B cell (primary cell): ENCODE data around the gene NTM. TPM values are rescaled to one million over a fixed set of nuclear protein-coding genes. Genes with fewer than 3 reads are reported as not detected.

ENCODE experiments used
- ATAC-seq: fragments of 200-7000 bp; cut with Tn5 transposase; one replicate; pipeline ENCODE4 v1.10.0; 2021; ENCODE audit warnings: low read depth, mild to moderate bottlenecking, moderate number of reproducible peaks, moderate library complexity
- CTCF ChIA-PET: fragments of 350-600 bp; sonication (Branson Sonifier 250); formaldehyde crosslinking; loops from one replicate; lab custom pipeline; 2021; ENCODE audit warnings: antibody characterized with exemption, inconsistent platforms; lab: Charles Lee
- POLR2A ChIA-PET: fragments of 350-600 bp; sonication (Branson Sonifier 250); formaldehyde crosslinking; loops from one replicate; lab custom pipeline; 2021; ENCODE audit warnings: antibody characterized with exemption; lab: Charles Lee
- DNase-seq: peaks from one replicate; pipeline ENCODE4 v3.0.0; 2013
- H2AFZ ChIP-seq: 2 replicates; pipeline ENCODE4 v1.6.1; 2012; ENCODE audit warnings: mild to moderate bottlenecking, low read depth, low read length; ENCODE audit not compliant: insufficient read depth, poor library complexity, severe bottlenecking
- H3K27ac ChIP-seq, 2 donors: 1 replicate in 1 of 2; 2 replicates in 1 of 2; pipeline ENCODE4 v1.5.1; 2012 to 2013; ENCODE audit warnings: low read length in 2 of 2, mild to moderate bottlenecking in 2 of 2, moderate library complexity in 1 of 2
- H3K27me3 ChIP-seq, 4 experiments: fragments of 200-600 bp in 1 of 4; sonication (generic) in 1 of 4; replicated peaks in 1 of 4; 1 replicate in 2 of 4; 2 replicates in 2 of 4; pipeline versions ENCODE4 v1.6.1 to v1.7.0; 2013 to 2016; ENCODE audit warnings: low read length in 3 of 4, mild to moderate bottlenecking in 2 of 4, mixed read lengths in 1 of 4, moderate library complexity in 1 of 4; ENCODE audit not compliant: insufficient read depth in 4 of 4, control insufficient read depth in 3 of 4; ENCODE audit errors: control extremely low read depth in 1 of 4
- H3K36me3 ChIP-seq, 2 experiments: replicated peaks in 1 of 2; 1 replicate in 1 of 2; 2 replicates in 1 of 2; pipeline versions ENCODE4 v1.6.1 to v1.7.1; 2013; ENCODE audit warnings: low read length in 1 of 2; ENCODE audit not compliant: insufficient read depth in 2 of 2, control insufficient read depth in 1 of 2; ENCODE audit errors: control extremely low read depth in 1 of 2, extremely low read depth in 1 of 2
- H3K4me1 ChIP-seq, 2 donors: fragments of 200-600 bp in 1 of 2; sonication (generic) in 1 of 2; 1 replicate in 1 of 2; 2 replicates in 1 of 2; pipeline versions ENCODE4 v1.5.1 to v1.6.1; 2013 to 2017; ENCODE audit warnings: low read length in 2 of 2; ENCODE audit not compliant: control insufficient read depth in 2 of 2, insufficient read depth in 2 of 2
- H3K4me2 ChIP-seq: replicated peaks from 2 replicates; pipeline ENCODE3; 2012; ENCODE audit warnings: mild to moderate bottlenecking, low read depth, low read length; ENCODE audit not compliant: poor library complexity, severe bottlenecking
- H3K4me3 ChIP-seq, 5 experiments: fragments of 200-600 bp in 1 of 5; sonication (generic) in 1 of 5; 1 replicate in 3 of 5; 2 replicates in 2 of 5; pipeline versions ENCODE4 v1.5.1 to v1.7.0; 2011 to 2016; ENCODE audit warnings: low read length in 4 of 5, mild to moderate bottlenecking in 4 of 5, low read depth in 2 of 5, control low read depth in 1 of 5, moderate library complexity in 1 of 5; ENCODE audit not compliant: insufficient read depth in 1 of 5; ENCODE audit errors: control extremely low read depth in 1 of 5, extremely low read depth in 1 of 5
- H3K79me2 ChIP-seq: fragments of 200-600 bp; sonication (generic); one replicate; pipeline ENCODE4 v1.6.0; 2016; ENCODE audit warnings: low read length; ENCODE audit not compliant: control insufficient read depth, insufficient read depth
- H3K9ac ChIP-seq: fragments of 200-600 bp; sonication (generic); 2 replicates; pipeline ENCODE4 v1.6.1; 2017; ENCODE audit warnings: mild to moderate bottlenecking, low read length, moderate library complexity
- H3K9me3 ChIP-seq, 3 donors: one replicate each; pipeline versions ENCODE4 v1.6.1 to v1.7.1; 2013; ENCODE audit warnings: low read length in 2 of 3; ENCODE audit not compliant: control insufficient read depth in 2 of 3, insufficient read depth in 1 of 3; ENCODE audit errors: control extremely low read depth in 1 of 3
- H4K20me1 ChIP-seq: 2 replicates; pipeline ENCODE4 v1.6.0; 2012; ENCODE audit warnings: mild to moderate bottlenecking, low read length; ENCODE audit not compliant: insufficient read depth, control insufficient read depth, poor library complexity, severe bottlenecking
- H3K27ac Mint-ChIP-seq: one replicate; pipeline ENCODE4 v1.8.0; 2021; ENCODE audit warnings: mixed read lengths
- H3K27me3 Mint-ChIP-seq: one replicate; pipeline ENCODE4 v1.8.0; 2021; ENCODE audit warnings: mixed read lengths
- H3K4me1 Mint-ChIP-seq: one replicate; pipeline ENCODE4 v1.8.0; 2021; ENCODE audit warnings: mixed read lengths
- H3K4me3 Mint-ChIP-seq: one replicate; pipeline ENCODE4 v1.8.0; 2021; ENCODE audit warnings: mixed read lengths
- H3K9me3 Mint-ChIP-seq: one replicate; pipeline ENCODE4 v1.8.0; 2022; ENCODE audit warnings: mixed read lengths; ENCODE audit not compliant: insufficient read depth
- CTCF ChIP-seq: fragments of 200-600 bp; IDR thresholded peaks from one replicate; pipeline ENCODE4 v1.8.0; 2022; ENCODE audit warnings: antibody characterized with exemption, mild to moderate bottlenecking
- EZH2 ChIP-seq: IDR thresholded peaks from 2 replicates; pipeline ENCODE4 v1.6.1; 2012; ENCODE audit warnings: borderline replicate concordance, low read depth, mild to moderate bottlenecking, moderate library complexity, low read length; ENCODE audit not compliant: insufficient read depth, poor library complexity, severe bottlenecking
- WGBS: methylation state at CpG from one replicate; pipeline ENCODE4 v1.1.5; 2013; ENCODE audit warnings: missing lambda C conversion rate; ENCODE audit not compliant: insufficient coverage; 5-methylcytosine and 5-hydroxymethylcytosine counted together
- intact Hi-C: fragments of 100-400 bp; cut with micrococcal nuclease; formaldehyde crosslinking; loops from one replicate; pipeline ENCODE4 v1.10.0; 2022
- polyA plus RNA-seq: library from polyadenylated mRNA; depleted of rRNA; stranded (reverse); fragments of >200 nt; gene quantifications from 2 replicates; pipeline ENCODE4 v1.2.3, GENCODE V29; 2012
- total RNA-seq, 2 donors: library from RNA; stranded (reverse); fragments of 120-200 nt in 1 of 2; gene quantifications; 1 replicate in 1 of 2; 2 replicates in 1 of 2; pipeline versions ENCODE4 v1.2.3 to v1.2.4, GENCODE V29; 2013 to 2022

Gene NTM
- total and polyA plus RNA-seq, 2 donors (not counting 1 experiment from before 2014, with no cell fraction given) = not detected

GRCh38 chr11:131770801-131771200 lies 400.4 kb downstream of the NTM start:
- Mint-ChIP-seq H3K27ac (no peak overlapping the region), H3K4me1 (no peaks in the 10 kb centered on the region), H3K27me3 (no peaks in the 10 kb centered on the region), H3K4me3 (no peak overlapping the region), H3K9me3 (no peaks in the 10 kb centered on the region)
- no peak for DNase-seq
- no peak overlapping the region for H3K4me3 ChIP-seq
- no peaks in the 10 kb centered on the region for H3K27me3 ChIP-seq
- H3K4me1 ChIP-seq = no peaks in the 10 kb centered on the region
- intact Hi-C loops = no loop called here
- no peak for ATAC-seq
- no peaks in the 10 kb centered on the region for H3K9me3 ChIP-seq
- TF ChIP-seq CTCF (no peak), EZH2 (no peak)
- ChIA-PET POLR2A (no interaction called here), CTCF (no interaction called here)
- no peak overlapping the region for H3K27ac ChIP-seq
- WGBS = 87% methylated on average over 3 of the region's 5 CpGs
- H3K9ac ChIP-seq = no peak overlapping the region
- H3K79me2 ChIP-seq = no peaks in the 10 kb centered on the region
- H4K20me1 ChIP-seq = no peaks in the 10 kb centered on the region
- H3K4me2 ChIP-seq = no peak overlapping the region
- no peak overlapping the region for H2AFZ ChIP-seq
- H3K36me3 ChIP-seq = no peaks in the 10 kb centered on the region

GRCh38 chr11:131771471-131771870 lies 401.1 kb downstream of the NTM start:
- WGBS = 100% methylated on average over 1 of the region's 1 CpG
- H3K4me1 ChIP-seq = no peaks in the 10 kb centered on the region
- H3K4me2 ChIP-seq = no peak overlapping the region
- ATAC-seq = no peak
- TF ChIP-seq EZH2 = no peak
- TF ChIP-seq CTCF = no peak
- ChIA-PET CTCF (interaction anchor here (1.1 kb wide), 1 partner anchor 23 kb away, joined by 4 read pairs; no protein-coding TSS in a partner anchor), POLR2A (no interaction called here)
- H3K79me2 ChIP-seq = no peaks in the 10 kb centered on the region
- H3K36me3 ChIP-seq = no peaks in the 10 kb centered on the region
- intact Hi-C loops = no loop called here
- H3K9ac ChIP-seq = no peak overlapping the region
- H3K4me1 Mint-ChIP-seq = no peaks in the 10 kb centered on the region
- no peak for DNase-seq
- H3K27ac ChIP-seq = no peak overlapping the region
- H3K27ac Mint-ChIP-seq = no peak overlapping the region
- no peak overlapping the region for H2AFZ ChIP-seq
- H3K27me3 Mint-ChIP-seq = no peaks in the 10 kb centered on the region
- no peaks in the 10 kb centered on the region for H3K9me3 Mint-ChIP-seq
- H4K20me1 ChIP-seq = no peaks in the 10 kb centered on the region
- no peak overlapping the region for H3K4me3 ChIP-seq
- no peaks in the 10 kb centered on the region for H3K9me3 ChIP-seq
- H3K27me3 ChIP-seq = no peaks in the 10 kb centered on the region
- H3K4me3 Mint-ChIP-seq = no peak overlapping the region
